Measurements from ENCODE around the gene OSBPL1A.

The OSBPL1A gene

DNA sequence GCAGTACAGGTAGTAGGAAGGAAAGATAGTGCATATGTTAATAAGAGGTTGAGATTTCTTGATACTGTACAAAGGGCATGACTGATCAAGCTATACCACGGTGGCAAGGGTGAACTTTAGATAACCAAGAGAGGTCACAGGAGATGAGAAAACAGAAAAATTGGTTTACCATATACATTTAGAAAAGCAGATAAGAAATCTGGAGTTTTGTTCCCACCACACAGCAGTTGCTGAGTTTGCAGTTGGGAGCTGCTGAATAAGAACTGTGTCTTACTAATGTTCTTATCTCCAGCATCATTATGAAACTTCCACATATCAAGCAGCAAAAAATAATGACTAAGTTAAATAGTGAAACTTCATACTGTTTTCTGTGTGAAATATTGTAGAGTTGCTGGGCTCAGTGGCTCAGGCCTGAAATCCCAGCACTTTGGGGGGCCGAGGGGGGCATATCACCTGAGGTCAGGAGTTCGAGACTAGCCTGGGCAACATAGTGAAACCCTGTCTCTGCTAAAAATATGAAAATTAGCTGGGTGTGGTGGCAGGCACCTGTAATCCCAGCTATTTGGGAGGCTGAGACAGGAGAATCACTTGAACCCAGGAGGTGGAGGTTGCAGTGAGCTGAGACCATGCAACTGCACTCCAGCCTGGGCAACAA lies 16.9 kb upstream of the OSBPL1A start:
- TF ChIP-seq, protein P1, sequence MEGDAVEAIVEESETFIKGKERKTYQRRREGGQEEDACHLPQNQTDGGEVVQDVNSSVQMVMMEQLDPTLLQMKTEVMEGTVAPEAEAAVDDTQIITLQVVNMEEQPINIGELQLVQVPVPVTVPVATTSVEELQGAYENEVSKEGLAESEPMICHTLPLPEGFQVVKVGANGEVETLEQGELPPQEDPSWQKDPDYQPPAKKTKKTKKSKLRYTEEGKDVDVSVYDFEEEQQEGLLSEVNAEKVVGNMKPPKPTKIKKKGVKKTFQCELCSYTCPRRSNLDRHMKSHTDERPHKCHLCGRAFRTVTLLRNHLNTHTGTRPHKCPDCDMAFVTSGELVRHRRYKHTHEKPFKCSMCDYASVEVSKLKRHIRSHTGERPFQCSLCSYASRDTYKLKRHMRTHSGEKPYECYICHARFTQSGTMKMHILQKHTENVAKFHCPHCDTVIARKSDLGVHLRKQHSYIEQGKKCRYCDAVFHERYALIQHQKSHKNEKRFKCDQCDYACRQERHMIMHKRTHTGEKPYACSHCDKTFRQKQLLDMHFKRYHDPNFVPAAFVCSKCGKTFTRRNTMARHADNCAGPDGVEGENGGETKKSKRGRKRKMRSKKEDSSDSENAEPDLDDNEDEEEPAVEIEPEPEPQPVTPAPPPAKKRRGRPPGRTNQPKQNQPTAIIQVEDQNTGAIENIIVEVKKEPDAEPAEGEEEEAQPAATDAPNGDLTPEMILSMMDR (conservative IDR thresholded peaks at IDR 0.05; ENCODE audit: low read length), result no peak
- no peak for DNase-seq (ENCODE audit: low read depth)

DNA sequence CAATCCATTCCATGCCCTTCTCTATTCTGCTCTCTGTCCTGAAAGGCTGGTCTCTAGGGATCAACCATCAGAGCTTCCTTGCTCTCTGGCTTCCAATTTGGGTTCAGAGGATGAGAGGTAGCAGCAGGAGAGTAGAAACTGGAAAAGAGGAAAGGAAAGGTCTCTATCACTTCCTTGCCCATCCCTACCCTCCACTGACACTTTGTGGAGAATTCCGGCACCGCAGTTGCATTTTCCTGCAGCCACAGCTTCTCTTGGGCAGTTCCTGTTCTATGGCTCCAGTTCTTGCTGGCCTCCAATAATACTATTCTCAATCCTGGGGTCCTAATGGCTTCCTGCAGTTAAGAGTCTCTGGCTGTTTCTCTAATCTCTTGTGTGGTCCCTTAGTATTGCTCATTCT lies 15.5 kb upstream of the OSBPL1A start:
- peak; percentile 24 for DNase-seq (ENCODE audit: low read depth)
- TF ChIP-seq, protein P1 (conservative IDR thresholded peaks at IDR 0.05; ENCODE audit: low read length), result peak; percentile 70
- no peak overlapping the region for H3K4me3 ChIP-seq (ENCODE audit: low read length)

More for the DNA sequence above, 16.9 kb upstream of the OSBPL1A start:
- H3K4me3 ChIP-seq (ENCODE audit: low read length), result no peak overlapping the region

DNA sequence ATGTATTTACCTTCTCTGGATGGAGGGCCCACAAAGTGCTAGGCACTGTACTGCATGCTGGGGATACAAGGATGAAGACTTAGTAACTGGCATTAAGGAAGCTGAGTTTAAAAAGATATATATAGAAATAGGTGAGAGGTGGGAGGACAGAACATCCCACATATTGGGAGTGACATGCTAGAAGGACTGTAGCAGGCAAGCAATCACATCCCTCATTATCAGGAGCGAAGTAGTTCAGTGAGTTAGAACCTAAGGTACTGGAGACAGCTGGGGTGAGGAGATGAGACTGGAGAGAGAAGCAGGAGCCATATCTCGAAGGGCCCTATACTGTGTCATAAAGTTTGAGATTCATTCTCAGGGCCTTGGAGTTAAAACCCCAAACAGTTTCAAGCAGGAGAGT lies 10.9 kb upstream of the OSBPL1A start:
- H3K4me3 ChIP-seq (ENCODE audit: low read length), result no peak overlapping the region
- TF ChIP-seq, protein P1 (conservative IDR thresholded peaks at IDR 0.05; ENCODE audit: low read length), result no peak
- no peak for DNase-seq (ENCODE audit: low read depth)

DNA sequence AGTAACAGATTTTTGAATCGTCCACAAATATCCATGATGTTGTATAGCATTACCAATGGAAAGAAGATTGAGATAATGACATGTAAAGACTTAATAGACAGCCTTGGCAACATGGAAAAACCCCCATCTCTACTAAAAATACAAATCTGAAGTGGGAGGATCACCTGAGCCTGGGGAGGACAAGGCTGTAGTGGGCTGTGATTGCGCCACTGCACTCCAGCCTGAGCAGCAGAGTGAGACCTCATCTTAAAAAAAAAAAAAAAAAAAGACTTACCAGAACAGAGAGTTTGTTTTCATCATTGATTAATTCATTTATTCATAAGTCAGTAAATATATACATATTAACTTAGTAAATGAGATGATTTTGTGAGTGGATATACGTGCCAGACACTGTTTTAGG lies 7.0 kb upstream of the OSBPL1A start:
- TF ChIP-seq, protein P1 (conservative IDR thresholded peaks at IDR 0.05; ENCODE audit: low read length), result no peak
- no peak overlapping the region for H3K4me3 ChIP-seq (ENCODE audit: low read length)
- DNase-seq (ENCODE audit: low read depth), result no peak

DNA sequence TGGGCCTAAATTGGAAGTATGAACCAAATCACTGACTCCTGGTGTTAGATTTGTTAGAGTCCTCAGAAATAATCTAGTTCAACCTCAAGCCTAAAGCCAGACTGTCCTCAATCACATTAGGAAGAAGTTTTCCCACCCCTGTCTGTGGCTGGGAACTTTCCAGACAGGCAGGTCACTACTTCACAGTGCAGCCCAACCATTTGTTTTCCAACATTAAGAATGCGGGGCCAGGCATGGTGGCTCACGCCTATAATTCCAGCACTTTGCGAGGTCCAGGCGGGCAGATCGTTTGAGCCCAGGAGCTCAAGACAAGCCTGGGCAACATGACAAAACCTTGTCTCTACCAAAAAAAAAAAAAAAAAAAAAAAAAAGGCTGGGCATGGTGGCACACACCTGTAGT lies 5.5 kb upstream of the OSBPL1A start:
- H3K4me3 ChIP-seq (ENCODE audit: low read length), result no peak overlapping the region
- TF ChIP-seq, protein P1 (conservative IDR thresholded peaks at IDR 0.05; ENCODE audit: low read length), result no peak
- no peak for DNase-seq (ENCODE audit: low read depth)

DNA sequence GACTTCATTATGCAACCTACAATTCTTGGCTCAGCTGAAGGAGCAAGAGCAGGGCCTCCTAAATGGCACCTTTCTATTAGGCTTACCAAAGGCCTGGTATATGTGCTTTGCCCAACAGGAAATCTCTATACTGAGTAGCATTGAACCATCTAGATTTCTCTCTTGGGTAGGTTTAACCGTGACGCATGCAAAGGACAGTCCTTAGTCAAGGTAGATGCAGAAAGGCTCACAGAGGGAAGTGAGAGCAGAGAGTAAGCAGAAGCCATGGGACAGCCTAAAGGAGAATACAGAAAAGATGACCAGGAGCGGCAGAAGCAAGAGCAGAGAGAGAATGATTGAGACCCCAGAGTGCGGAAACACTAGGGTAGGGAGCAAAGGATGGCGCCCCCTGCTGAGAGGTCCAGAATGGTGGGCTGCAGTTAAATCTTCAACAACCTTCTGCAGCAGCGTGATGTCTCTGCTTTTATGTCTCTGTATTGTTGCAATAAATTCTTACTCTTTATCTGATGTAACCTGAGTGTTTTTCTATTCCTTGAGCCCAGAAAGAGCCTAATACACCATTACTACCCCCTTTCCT lies 4.7 kb upstream of the OSBPL1A start:
- DNase-seq (ENCODE audit: low read depth), result no peak
- no peak overlapping the region for H3K4me3 ChIP-seq (ENCODE audit: low read length)
- TF ChIP-seq, protein P1 (conservative IDR thresholded peaks at IDR 0.05; ENCODE audit: low read length), result no peak

DNA sequence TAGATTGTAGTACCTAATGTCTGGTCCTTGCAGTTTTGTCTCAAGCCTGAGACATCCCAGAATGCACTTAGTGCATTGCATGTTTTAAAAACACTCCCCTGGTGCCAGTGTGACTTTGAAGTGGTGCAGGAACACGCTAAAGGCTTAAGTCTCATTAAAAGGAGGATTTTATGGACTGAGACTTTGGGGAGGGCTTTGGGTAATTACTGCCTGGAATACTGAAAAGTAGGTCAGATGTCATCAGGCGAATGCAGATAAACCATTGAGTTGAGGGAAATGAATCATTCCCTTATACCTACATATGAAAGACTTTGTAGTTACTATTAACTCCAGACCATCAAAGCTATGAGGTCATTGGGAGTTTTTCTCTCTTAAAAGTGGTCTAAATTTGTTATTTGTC lies 3.0 kb upstream of the OSBPL1A start:
- no peak for DNase-seq (ENCODE audit: low read depth)
- TF ChIP-seq, protein P1 (conservative IDR thresholded peaks at IDR 0.05; ENCODE audit: low read length), result no peak
- H3K4me3 ChIP-seq (ENCODE audit: low read length), result no peak overlapping the region

All from AG10803 (cell line).